Pancreas (tissue), 10 donors: ENCODE data around the gene LRP1B. TPM values are rescaled to one million over a fixed set of nuclear protein-coding genes. Genes with fewer than 3 reads are reported as not detected.

Source experiments
- ATAC-seq, 4 donors: fragments of 200-7000 bp; cut with Tn5 transposase; one replicate each; pipeline versions ENCODE4 v1.8.0 to v1.9.1; 2020; ENCODE audit warnings: mild to moderate bottlenecking in 4 of 4, moderate library complexity in 4 of 4
- DNase-seq, 6 donors: peaks; one replicate each; pipeline ENCODE4 v3.0.0-alpha.2; 2020
- FAIRE-seq: peaks from 2 replicates; lab custom pipeline; 2012; peaks lifted over from hg19 to GRCh38; lab: Jason Lieb, UNC
- H3K27ac ChIP-seq, 4 donors: fragments of 200-600 bp; sonication (generic); 1 replicate in 3 of 4; 2 replicates in 1 of 4; pipeline versions ENCODE4 v1.5.0 to v1.8.0; 2020
- H3K27me3 ChIP-seq, 4 donors: fragments of 200-600 bp; one replicate each; pipeline ENCODE4 v1.8.0; 2021
- H3K36me3 ChIP-seq, 3 donors: fragments of 200-600 bp; sonication (generic) in 1 of 3; one replicate each; pipeline versions ENCODE4 v1.5.0 to v1.8.0; 2020 to 2021
- H3K4me1 ChIP-seq, 3 donors: fragments of 200-600 bp; one replicate each; pipeline ENCODE4 v1.8.0; 2021
- H3K4me3 ChIP-seq, 4 donors: fragments of 200-600 bp; sonication (generic) in 2 of 4; one replicate each; pipeline versions ENCODE4 v1.5.0 to v1.8.0; 2020 to 2021
- H3K9me3 ChIP-seq, 4 donors: fragments of 200-600 bp; one replicate each; pipeline ENCODE4 v1.8.0; 2021
- CTCF ChIP-seq, 4 donors: fragments of 200-600 bp; sonication (generic) in 3 of 4; IDR thresholded peaks; one replicate each; pipeline versions ENCODE4 v1.5.0 to v1.8.0; 2021; ENCODE audit warnings: antibody characterized with exemption in 4 of 4
- WGBS, 2 donors: extraction: QIAGEN DNeasy Blood & Tissue Kit; methylation state at CpG; one replicate each; pipeline ENCODE4 v1.1.7; 2013; 5-methylcytosine and 5-hydroxymethylcytosine counted together
- intact Hi-C, 3 donors: fragments of 100-400 bp; cut with DNase I; formaldehyde crosslinking; loops; one replicate each; pipeline versions ENCODE4 v1.11.1 to v1.14.2; 2022
- polyA plus RNA-seq, 2 donors: library from polyadenylated mRNA; stranded (reverse); fragments of 200-250 nt; gene quantifications; one replicate each; pipeline ENCODE4 v1.2.3, GENCODE V29; 2013
- total RNA-seq, 6 donors: library from RNA; stranded (reverse); fragmentation: NEBNext Ultra II Directional in 4 of 6; extraction: Animal tissue kit (Norgen Biotek cat#: 25700) in 4 of 6; gene quantifications; one replicate each; pipeline versions ENCODE4 v1.2.1 to v1.2.4, GENCODE V29; 2021 to 2023
- donor health status: healthy with polysubstance abuse.
- donor health status: DM: no; HTN: no; CAD: no; lungs with moderate emphysema.
- donor health status: DM: no; HTN: no; CAD: no.
- donor health status: control.
- donor health status: control.
- donor health status: Bipolar disorder and iron deficiency.
- donor health status: DM: yes; HTN: yes; CAD: no.
- donor health status: DM: no; HTN: no; CAD: no.
- donor health status: DM: no; HTN: no; CAD: no.
- donor health status: DM: yes; HTN: yes; CAD: no.

LRP1B gene
- total and polyA plus RNA-seq, 8 donors = 0.06 to 0.55 (median 0.25) TPM

- 60 to 63% methylated on average over 3 of the region's 3 CpGs for WGBS, 2 donors
- FAIRE-seq = no peak
- H3K9me3 ChIP-seq = no peaks in the 10 kb centered on the region
- no peak for TF ChIP-seq CTCF (IDR thresholded peaks at IDR 0.05)
- ATAC-seq = no peak
- H3K4me3 ChIP-seq = no peak overlapping the region
- no peaks in the 10 kb centered on the region for H3K4me1 ChIP-seq
- no peak for DNase-seq
- H3K27ac ChIP-seq = no peak overlapping the region
- no peaks in the 10 kb centered on the region for H3K36me3 ChIP-seq
- H3K27me3 ChIP-seq = no peaks in the 10 kb centered on the region
- intact Hi-C loops = no loop called here
Measured at GRCh38 chr2:141639809-141640208, 491.0 kb downstream of the LRP1B start.

GRCh38 chr2:141633132-141633531 lies 497.7 kb downstream of the LRP1B start:
- intact Hi-C loops = no loop called here
- FAIRE-seq = no peak
- H3K27me3 ChIP-seq = no peaks in the 10 kb centered on the region

GRCh38 chr2:141630407-141630930 lies 500.3 kb downstream of the LRP1B start:
- no peak overlapping the region for H3K27ac ChIP-seq
- no peaks in the 10 kb centered on the region for H3K9me3 ChIP-seq
- WGBS, 2 donors = 69% methylated on average over 3 of the region's 3 CpGs
- TF ChIP-seq CTCF (IDR thresholded peaks at IDR 0.05) = no peak
- no peaks in the 10 kb centered on the region for H3K27me3 ChIP-seq
- intact Hi-C loops = no loop called here
- no peaks in the 10 kb centered on the region for H3K4me1 ChIP-seq
- H3K4me3 ChIP-seq = no peak overlapping the region
- DNase-seq (no peak), FAIRE-seq (no peak), ATAC-seq (no peak)
- H3K36me3 ChIP-seq = no peaks in the 10 kb centered on the region

More at GRCh38 chr2:141633132-141633531, 497.7 kb downstream of the LRP1B start:
- TF ChIP-seq CTCF (IDR thresholded peaks at IDR 0.05) = no peak
- Histone ChIP-seq H3K27ac (no peak overlapping the region), H3K4me3 (no peak overlapping the region), H3K4me1 (no peaks in the 10 kb centered on the region), H3K36me3 (no peaks in the 10 kb centered on the region), H3K9me3 (no peaks in the 10 kb centered on the region)
- ATAC-seq (no peak), DNase-seq (no peak)

- FAIRE-seq (no peak), DNase-seq (no peak), ATAC-seq (no peak)
- no peaks in the 10 kb centered on the region for H3K4me1 ChIP-seq
- no peaks in the 10 kb centered on the region for H3K27me3 ChIP-seq
- H3K36me3 ChIP-seq = no peaks in the 10 kb centered on the region
- TF ChIP-seq CTCF (IDR thresholded peaks at IDR 0.05) = no peak
- intact Hi-C loops = no loop called here
- no peaks in the 10 kb centered on the region for H3K9me3 ChIP-seq
- no peak overlapping the region for H3K27ac ChIP-seq
- H3K4me3 ChIP-seq = no peak overlapping the region
Measured at GRCh38 chr2:141620372-141620771, 510.4 kb downstream of the LRP1B start.

GRCh38 chr2:141618457-141618856 lies 512.4 kb downstream of the LRP1B start:
- TF ChIP-seq CTCF (IDR thresholded peaks at IDR 0.05) = no peak
- Histone ChIP-seq H3K36me3 (no peaks in the 10 kb centered on the region), H3K9me3 (no peaks in the 10 kb centered on the region), H3K4me3 (no peak overlapping the region), H3K27me3 (no peaks in the 10 kb centered on the region), H3K27ac (no peak overlapping the region), H3K4me1 (no peaks in the 10 kb centered on the region)
- no peak for DNase-seq
- intact Hi-C loops = no loop called here
- ATAC-seq = no peak
- FAIRE-seq = no peak
- WGBS, 2 donors = 70 to 84% methylated on average over 2 of the region's 2 CpGs
